ENCODE results near the gene DLK2.

DNA sequence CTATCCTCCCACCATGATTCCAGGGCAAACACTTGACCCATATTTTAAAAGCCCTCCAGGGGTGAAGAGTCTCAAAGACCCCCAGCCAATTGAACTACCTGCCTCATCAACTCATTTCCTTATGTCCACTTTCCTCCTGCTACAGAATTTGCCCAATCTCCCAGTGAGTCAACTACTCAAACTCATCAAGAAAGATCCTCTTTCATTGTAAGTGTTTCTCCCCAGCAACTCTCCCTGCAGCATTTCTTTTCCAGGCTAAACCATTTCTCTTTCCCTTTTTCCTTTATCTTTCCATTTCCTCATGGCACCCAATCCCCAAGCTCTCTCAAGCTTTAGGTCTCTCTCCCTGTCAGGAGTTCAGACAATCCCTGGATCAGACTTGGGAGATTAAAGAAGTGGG lies 1.5 kb downstream of the DLK2 start:
- TF ChIP-seq, protein P1, sequence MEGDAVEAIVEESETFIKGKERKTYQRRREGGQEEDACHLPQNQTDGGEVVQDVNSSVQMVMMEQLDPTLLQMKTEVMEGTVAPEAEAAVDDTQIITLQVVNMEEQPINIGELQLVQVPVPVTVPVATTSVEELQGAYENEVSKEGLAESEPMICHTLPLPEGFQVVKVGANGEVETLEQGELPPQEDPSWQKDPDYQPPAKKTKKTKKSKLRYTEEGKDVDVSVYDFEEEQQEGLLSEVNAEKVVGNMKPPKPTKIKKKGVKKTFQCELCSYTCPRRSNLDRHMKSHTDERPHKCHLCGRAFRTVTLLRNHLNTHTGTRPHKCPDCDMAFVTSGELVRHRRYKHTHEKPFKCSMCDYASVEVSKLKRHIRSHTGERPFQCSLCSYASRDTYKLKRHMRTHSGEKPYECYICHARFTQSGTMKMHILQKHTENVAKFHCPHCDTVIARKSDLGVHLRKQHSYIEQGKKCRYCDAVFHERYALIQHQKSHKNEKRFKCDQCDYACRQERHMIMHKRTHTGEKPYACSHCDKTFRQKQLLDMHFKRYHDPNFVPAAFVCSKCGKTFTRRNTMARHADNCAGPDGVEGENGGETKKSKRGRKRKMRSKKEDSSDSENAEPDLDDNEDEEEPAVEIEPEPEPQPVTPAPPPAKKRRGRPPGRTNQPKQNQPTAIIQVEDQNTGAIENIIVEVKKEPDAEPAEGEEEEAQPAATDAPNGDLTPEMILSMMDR (IDR thresholded peaks at IDR 0.05; ENCODE audit: insufficient read depth, low read length, poor library complexity, severe bottlenecking), result no peak
- TF ChIP-seq EZH2phosphoT487 (conservative IDR thresholded peaks at IDR 0.05; ENCODE audit: low read length), result no peak
